ENCODE data around the gene C1QL4.

DNA sequence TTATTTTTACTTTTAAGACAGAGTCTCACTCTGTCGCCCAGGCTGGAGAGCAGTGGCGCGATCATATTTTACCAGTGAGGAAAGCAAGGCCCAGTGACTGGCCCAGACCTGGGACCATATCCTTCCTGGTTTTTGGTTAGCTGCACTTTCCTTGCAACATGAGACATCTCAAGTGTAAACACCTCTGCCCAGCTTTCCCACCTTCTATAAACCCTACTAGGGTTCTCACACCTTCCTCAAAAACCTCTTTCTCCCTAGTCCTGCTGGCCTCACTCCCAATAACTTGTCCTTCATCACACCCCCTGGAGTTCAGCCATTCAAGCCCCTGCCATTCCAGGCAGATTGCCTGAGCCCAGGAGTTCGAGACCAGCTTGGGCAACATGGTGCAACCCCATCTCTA, 52.3 kb downstream of the C1QL4 start:
- TF ChIP-seq, protein P1, sequence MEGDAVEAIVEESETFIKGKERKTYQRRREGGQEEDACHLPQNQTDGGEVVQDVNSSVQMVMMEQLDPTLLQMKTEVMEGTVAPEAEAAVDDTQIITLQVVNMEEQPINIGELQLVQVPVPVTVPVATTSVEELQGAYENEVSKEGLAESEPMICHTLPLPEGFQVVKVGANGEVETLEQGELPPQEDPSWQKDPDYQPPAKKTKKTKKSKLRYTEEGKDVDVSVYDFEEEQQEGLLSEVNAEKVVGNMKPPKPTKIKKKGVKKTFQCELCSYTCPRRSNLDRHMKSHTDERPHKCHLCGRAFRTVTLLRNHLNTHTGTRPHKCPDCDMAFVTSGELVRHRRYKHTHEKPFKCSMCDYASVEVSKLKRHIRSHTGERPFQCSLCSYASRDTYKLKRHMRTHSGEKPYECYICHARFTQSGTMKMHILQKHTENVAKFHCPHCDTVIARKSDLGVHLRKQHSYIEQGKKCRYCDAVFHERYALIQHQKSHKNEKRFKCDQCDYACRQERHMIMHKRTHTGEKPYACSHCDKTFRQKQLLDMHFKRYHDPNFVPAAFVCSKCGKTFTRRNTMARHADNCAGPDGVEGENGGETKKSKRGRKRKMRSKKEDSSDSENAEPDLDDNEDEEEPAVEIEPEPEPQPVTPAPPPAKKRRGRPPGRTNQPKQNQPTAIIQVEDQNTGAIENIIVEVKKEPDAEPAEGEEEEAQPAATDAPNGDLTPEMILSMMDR (IDR thresholded peaks at IDR 0.05): no peak
- TF ChIP-seq EZH2 (IDR thresholded peaks at IDR 0.05; ENCODE audit: borderline replicate concordance, insufficient read depth, low read depth, low read length, poor library complexity, severe bottlenecking): no peak
